ENCODE data around the gene ASPA.
"Not testable (repeated sequence)": the region's sequence is repeated elsewhere in the genome, so short reads cannot be mapped to it uniquely, and the experiment has no call there.

ASPA gene

DNA sequence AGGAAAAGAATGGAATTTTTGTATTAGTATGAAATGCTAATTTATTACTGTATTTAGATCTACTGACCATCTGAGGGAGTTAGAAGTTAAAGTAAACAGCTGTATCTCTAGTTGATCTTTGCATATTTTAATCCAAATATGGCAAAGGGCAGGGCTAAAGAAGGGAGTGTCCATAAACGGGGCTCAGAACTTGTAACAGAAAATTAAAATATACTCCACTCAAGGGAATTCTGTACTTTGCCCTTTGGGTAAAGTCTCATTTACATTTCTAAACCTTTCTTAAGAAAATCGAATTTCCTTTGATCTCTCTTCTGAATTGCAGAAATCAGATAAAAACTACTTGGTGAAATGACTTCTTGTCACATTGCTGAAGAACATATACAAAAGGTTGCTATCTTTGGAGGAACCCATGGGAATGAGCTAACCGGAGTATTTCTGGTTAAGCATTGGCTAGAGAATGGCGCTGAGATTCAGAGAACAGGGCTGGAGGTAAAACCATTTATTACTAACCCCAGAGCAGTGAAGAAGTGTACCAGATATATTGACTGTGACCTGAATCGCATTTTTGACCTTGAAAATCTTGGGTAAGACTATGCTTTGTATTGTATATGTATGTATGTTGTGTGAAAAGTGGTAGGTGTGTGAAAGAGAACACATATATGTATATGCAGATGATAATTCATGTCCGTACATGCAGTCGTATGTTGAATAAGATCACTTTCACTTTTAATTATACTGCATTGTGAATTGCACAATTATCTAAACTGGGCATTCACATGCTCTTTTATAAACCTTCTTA, at the start of gene ASPA:
Gene ASPA, plus strand, starts transcription at position 186 of the 799 bp plus-strand sequence. Its CDS starts 163 bp downstream, at position 349.
- no peak for DNase-seq

GRCh38 chr17:3433215-3433614, 42.6 kb upstream of the ASPA start:
- DNase-seq = not testable (repeated sequence)

GRCh38 chr17:3433741-3434140, 42.1 kb upstream of the ASPA start, which contains the start of gene OR1E2:
TSS of gene OR1E2 (minus strand) at chr17:3433841. CDS start at chr17:3433841, 0 bp downstream.
- no peak for DNase-seq

- DNase-seq = no peak
Measured at GRCh38 chr17:3438368-3438767, 37.4 kb upstream of the ASPA start.

GRCh38 chr17:3440451-3440850, 35.3 kb upstream of the ASPA start:
- DNase-seq = no peak

DNA sequence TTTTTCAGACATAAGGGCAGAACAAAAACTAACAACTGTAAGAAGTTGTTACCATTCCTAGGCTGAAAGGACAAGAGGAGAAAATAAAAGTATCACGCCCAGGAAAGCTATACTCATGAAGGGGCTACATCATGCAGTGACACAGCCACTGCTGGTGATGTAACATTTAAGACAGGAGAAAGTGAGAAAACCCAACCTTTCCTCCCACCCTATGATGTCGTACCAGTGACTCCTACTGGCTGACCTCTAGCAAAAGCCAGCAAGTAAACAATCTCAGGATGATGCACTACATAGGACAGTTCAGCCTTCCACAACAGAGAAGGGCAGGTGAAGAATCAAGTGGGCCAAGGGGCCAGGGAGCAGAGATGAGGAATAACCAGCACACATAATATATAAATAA, 28.2 kb upstream of the ASPA start:
- no peak for DNase-seq

DNA sequence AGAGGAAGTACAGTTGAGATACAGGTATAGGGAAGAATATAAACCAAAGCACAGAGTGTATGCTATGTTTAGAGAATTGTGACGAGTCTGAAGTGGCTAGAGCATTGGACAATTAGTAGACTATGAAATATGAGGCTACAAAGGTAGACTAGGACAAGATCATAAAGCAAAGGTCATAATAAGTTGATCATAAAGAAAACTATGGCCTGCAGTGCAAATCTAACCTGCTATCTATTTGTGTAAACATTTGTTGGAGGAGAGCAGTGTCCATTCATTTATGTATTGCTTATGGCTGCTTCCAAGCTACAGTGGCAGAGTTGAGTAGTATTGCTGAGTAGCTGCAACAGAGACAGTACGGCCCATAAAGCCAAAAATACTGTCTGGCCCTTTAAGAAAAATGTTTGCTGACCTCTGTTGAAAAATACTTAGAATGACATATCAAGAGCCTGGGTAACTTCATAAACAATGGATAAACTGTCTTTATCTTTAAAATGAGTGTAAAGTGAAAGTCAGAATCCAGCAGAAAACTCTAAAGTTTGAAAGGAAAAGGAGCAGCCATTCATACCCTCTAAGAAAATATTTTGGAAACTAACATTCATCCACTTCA, 27.6 kb upstream of the ASPA start:
- no peak for DNase-seq

GRCh38 chr17:3466355-3466754, 9.4 kb upstream of the ASPA start:
- not testable (repeated sequence) for DNase-seq

GRCh38 chr17:3469529-3469928, 6.3 kb upstream of the ASPA start:
- no peak for DNase-seq

DNA sequence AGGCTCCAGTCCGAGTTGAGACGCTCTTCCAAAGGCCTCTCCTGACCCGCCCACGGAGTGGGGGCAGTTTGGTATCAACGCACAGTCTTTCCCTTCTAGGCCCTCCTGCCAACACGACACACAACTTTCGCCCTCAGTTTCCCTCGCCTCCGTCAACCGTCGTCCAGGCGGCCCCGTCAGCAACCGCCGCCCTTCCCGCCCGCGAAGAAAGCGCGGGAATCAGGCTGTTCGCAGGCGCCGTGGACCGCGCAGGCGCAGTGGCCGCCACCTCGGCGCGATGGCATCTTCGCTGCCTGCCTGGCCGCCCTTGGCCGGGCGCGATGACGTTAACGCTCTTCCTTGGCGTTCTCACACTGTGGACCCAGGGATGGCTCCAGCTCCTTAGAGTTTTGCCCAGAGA, 4.2 kb upstream of the ASPA start, which contains the start of gene SPATA22:
Gene SPATA22, minus strand, starts transcription at position 221 of the 400 bp plus-strand sequence. CDS start 2,494 bp downstream, outside the sequence.
- no peak for DNase-seq

- DNase-seq = no peak
Measured at GRCh38 chr17:3472137-3472536, 3.7 kb upstream of the ASPA start.

GRCh38 chr17:3474212-3474611, 1.6 kb upstream of the ASPA start:
- no peak for DNase-seq

DNA sequence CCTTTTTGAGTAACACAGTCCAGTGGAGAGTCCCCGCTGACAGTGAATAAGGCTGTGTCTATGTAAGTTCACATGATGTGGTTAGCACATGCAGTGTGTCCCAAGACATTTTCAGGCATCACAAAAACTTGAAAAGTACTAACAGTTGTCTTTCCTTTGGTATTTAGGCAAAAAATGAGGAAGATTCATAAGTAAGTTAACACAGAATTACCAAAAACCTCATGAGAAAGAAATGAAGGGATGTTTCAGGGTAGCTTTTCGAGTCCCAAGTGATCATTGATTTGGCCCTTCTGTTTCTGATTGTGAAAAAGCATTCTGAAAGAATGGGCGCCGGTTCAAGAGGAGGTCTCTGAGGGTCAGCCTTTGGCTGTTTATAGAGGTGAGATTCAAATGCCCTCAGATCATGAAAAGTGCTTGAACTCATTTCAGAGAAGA, 529 bp upstream of the ASPA start:
- DNase-seq = no peak

GRCh38 chr17:3479988-3480387, 4.2 kb downstream of the ASPA start:
- DNase-seq = no peak

DNA sequence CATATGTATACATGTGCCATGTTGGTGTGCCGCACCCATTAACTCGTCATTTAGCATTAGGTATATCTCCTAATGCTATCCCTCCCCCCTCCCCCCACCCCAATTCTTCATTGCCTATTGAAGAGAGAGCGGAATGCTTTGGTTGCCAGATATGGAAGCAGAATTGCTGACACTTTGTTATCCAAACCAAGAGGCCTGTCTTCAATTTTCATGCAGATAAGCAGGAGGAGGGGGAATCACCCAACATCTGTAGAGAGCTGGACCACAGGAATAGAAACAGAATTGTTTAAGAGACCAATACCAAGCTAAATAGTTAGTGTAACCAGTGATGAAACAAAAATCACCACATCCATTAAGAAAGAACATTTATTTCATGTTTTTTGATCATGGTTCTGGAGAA, 7.1 kb downstream of the ASPA start:
- DNase-seq = no peak

- no peak for DNase-seq
Measured at GRCh38 chr17:3485481-3486068, 9.8 kb downstream of the ASPA start.

DNA sequence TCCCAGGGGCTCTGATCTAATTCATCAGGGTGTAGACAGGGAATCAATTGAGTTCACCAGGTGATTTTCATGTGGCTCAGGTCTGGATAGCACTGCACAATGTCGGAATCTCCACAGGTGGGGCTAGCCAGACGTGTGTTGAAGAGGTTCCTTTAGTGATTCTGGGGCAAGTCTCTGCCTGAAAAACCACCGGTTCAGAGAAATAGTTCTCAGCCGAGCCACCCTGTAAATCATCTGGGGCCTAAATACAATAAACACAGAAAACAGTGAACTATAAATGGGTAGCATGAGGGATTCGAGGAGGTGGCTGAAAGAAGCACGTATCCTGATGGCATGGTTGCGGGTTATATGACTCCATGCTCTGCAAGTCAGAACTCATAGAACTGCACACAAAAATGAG, 21.3 kb downstream of the ASPA start:
- no peak for DNase-seq

DNA sequence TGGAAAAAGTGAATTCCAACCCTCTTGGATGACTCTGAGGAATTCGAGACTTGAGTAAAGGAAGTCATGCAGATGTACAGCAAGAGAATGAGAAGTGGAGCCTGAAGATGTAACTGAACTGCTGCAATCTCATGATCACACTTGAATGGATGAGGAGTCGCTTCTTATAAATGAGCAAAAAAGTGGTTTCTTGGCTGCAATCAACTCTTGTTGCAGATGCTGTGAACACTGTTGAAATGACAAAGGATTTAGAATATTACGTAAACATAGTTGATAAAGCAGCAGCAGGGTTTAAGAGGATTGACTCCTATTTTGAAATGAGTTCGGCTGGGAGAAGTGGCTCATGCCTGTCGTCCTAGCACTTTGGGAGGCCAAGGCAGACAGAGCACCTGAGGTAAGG, 25.5 kb downstream of the ASPA start:
- DNase-seq = no peak

DNA sequence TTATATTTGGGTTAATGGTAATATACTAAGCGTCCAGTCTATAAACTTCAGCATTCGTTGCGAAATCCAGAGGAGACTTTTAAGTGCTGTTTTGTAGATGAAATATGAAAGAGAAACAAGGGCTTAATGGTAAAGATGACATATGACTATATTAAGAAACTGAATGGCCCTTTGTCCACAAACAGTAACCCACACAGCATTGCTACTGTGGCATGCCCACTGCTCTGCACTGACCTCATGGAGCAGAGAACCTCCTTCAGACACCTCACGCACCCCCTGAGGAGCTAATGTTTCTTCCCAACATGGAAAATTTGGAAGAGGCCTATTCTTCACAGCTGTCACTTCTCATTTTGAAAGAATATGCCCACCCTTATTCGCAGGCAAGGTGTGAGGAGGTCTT, 26.7 kb downstream of the ASPA start:
- DNase-seq = no peak

GRCh38 chr17:3503285-3503684, 27.5 kb downstream of the ASPA start:
- DNase-seq = no peak

DNA sequence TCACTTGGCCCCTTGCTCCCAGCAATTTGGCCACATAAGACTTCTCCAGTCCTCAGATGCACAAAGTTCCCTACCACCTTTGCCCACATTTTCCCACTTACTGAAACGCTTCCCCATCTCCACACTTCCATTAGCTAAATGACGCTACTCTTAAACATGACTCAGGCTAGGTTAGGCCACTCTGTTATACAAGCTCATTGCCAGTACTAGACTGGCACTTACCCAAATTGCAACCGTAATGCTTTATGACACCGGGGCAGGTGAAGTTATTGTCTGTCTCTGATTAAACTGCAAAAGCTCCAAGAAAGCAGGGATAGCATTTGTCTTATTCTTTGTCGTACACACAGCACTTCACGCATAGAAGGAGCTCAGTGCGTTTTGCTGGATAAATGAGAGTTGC, 29.2 kb downstream of the ASPA start:
- no peak for DNase-seq

GRCh38 chr17:3506054-3506453, 30.3 kb downstream of the ASPA start:
- no peak for DNase-seq

GRCh38 chr17:3507071-3507470, 31.3 kb downstream of the ASPA start:
- no peak for DNase-seq

GRCh38 chr17:3507869-3508268, 32.1 kb downstream of the ASPA start:
- DNase-seq = no peak

Data from NCI-H69 (cell line).